HG02678 (cell line): ENCODE results near the gene MACROD2.

ENCODE experiments used
- ATAC-seq: cut with Tn5 transposase; IDR thresholded peaks from one replicate; pipeline ENCODE4 v1.9.1; 2021; ENCODE audit warnings: mild to moderate bottlenecking, moderate library complexity; ENCODE audit not compliant: unreplicated experiment

MACROD2 gene

GRCh38 chr20:15654208-15654649 is 1658.9 kb downstream of the MACROD2 start:
- peak; percentile 97 for ATAC-seq

- ATAC-seq: no peak
Observed at GRCh38 chr20:15655295-15655874, 1660.1 kb downstream of the MACROD2 start.

- no peak for ATAC-seq
Observed at GRCh38 chr20:15656124-15656523, 1660.8 kb downstream of the MACROD2 start.

GRCh38 chr20:15658295-15658694 is 1663.0 kb downstream of the MACROD2 start:
- ATAC-seq: no peak

GRCh38 chr20:15673206-15673605 is 1677.9 kb downstream of the MACROD2 start:
- no peak for ATAC-seq

- ATAC-seq: no peak
Observed at GRCh38 chr20:15674253-15675060, 1679.1 kb downstream of the MACROD2 start.

- no peak for ATAC-seq
Observed at GRCh38 chr20:15675061-15675514, 1679.8 kb downstream of the MACROD2 start.

GRCh38 chr20:15675813-15676484 is 1680.6 kb downstream of the MACROD2 start:
- ATAC-seq: no peak

- ATAC-seq: no peak
Observed at GRCh38 chr20:15676815-15677214, 1681.5 kb downstream of the MACROD2 start.

- no peak for ATAC-seq
Observed at GRCh38 chr20:15682690-15683089, 1687.4 kb downstream of the MACROD2 start.

GRCh38 chr20:15692570-15692969 is 1697.3 kb downstream of the MACROD2 start:
- ATAC-seq: no peak

- no peak for ATAC-seq
Observed at GRCh38 chr20:15699431-15700146, 1704.3 kb downstream of the MACROD2 start.

- no peak for ATAC-seq
Observed at GRCh38 chr20:15700147-15700765, 1704.9 kb downstream of the MACROD2 start.

- ATAC-seq: no peak
Observed at GRCh38 chr20:15702161-15702560, 1706.8 kb downstream of the MACROD2 start.

GRCh38 chr20:15703171-15703911 is 1708.0 kb downstream of the MACROD2 start:
- no peak for ATAC-seq

GRCh38 chr20:15705975-15706374 is 1710.7 kb downstream of the MACROD2 start:
- no peak for ATAC-seq

GRCh38 chr20:15706719-15707118 is 1711.4 kb downstream of the MACROD2 start:
- no peak for ATAC-seq

GRCh38 chr20:15708984-15709598 is 1713.8 kb downstream of the MACROD2 start:
- ATAC-seq: no peak

- no peak for ATAC-seq
Observed at GRCh38 chr20:15710636-15711035, 1715.3 kb downstream of the MACROD2 start.

- no peak for ATAC-seq
Observed at GRCh38 chr20:15711177-15711576, 1715.9 kb downstream of the MACROD2 start.
